NCI-H1092 treated with DMSO at 0.1 percent for 48 hours (cell line): ENCODE data around the gene HABP2.

Source experiments
- DNase-seq: peaks from one replicate; lab custom pipeline; 2025; lab: John Stamatoyannopoulos, UW

The HABP2 gene

DNA sequence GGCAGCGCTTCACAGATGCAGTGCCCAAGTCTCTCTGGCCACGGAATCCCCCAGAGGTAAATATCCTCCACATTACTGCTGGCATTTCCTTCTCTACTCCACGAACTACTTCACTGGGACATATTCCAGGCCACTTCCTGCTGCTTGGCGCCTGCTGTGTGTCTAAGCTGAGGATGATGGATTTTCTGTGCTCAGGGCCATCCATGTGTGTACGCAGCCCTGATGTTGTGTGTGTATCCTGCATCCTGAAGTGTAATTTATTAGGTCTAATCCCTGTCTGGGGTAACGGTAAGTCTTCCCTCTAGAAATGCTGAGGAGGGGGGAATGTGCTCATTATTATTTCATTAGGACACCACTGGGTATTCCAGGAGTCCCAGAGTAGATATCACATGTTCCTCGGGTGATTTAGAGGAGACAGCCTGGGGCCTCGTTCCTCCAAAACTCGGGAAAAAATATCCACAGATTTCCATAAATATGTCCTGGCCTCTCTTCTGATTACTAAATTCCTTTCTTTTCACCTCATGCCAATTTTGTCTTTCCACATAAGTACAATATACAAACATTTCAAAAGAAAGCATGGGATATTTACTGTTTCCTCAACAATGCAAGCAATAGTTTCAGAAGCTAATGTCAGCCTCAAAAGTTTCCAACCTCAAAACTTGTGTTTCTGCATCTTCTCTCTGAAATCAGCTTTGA lies 25.5 kb upstream of the HABP2 start:
- no peak for DNase-seq

DNA sequence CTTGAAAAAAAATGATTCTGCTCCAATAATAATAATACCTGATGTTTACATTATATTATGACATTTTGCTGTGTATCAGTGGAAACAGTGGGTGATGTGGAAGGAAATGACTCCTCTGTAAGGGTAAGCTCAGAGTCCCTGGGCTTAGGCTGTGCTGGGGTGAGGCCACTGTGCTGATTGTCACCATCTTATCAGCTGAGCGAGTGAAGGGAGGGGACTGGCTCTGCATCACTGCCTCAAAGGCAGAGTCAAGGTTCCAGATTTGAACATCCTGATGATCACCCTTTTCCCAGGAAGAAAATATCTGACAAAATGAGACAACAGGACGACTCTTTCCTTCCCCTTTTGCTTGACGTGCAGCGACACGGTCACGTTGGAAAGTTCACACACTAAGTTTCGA lies 24.0 kb upstream of the HABP2 start:
- DNase-seq = no peak

GRCh38 chr10:113529575-113529974 lies 23.3 kb upstream of the HABP2 start:
- DNase-seq = no peak

GRCh38 chr10:113530476-113530875 lies 22.4 kb upstream of the HABP2 start:
- no peak for DNase-seq

- no peak for DNase-seq
These were observed 20.1 kb upstream of the HABP2 start for GRCh38 chr10:113532724-113533123.

DNA sequence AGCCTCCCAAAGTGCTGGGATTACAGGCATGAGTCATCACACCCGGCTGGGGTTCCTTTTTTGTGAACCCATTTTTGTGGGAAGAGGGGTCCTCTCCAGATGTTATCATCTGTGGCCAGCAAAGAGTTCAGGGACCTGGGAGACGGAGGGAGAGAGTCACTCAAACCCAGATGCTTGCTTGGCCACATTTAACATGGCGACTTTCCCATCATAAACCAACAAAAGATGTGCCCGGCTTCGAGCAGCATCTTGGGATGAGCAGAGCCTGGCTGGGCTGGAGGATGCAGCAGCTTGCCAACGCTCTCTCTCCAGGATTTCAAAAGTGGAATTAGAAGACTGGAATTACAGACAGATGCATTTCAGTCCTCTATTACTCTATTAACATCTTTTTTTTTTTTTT lies 19.1 kb upstream of the HABP2 start:
- no peak for DNase-seq

DNA sequence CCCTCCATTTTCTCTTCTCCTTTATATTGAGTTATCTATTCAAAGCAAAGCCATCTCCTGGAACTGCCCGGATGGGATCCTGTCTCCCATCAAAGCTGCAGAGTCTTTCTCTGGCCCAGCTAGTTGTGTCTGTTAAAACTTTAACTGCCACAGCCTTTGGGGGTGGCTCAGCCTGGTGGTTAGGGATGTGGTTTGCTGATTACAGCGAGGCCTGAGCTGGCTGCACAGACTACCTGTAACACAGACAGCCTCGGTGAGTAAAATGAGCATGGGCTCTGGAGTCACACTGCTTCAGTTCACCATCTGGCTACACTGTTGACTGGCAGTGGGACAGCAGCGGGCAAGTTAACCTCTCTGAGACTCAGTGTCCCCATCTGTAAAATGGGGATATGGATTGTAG lies 18.4 kb upstream of the HABP2 start:
- no peak for DNase-seq

- no peak for DNase-seq
These were observed 15.2 kb upstream of the HABP2 start for GRCh38 chr10:113537672-113538071.

DNA sequence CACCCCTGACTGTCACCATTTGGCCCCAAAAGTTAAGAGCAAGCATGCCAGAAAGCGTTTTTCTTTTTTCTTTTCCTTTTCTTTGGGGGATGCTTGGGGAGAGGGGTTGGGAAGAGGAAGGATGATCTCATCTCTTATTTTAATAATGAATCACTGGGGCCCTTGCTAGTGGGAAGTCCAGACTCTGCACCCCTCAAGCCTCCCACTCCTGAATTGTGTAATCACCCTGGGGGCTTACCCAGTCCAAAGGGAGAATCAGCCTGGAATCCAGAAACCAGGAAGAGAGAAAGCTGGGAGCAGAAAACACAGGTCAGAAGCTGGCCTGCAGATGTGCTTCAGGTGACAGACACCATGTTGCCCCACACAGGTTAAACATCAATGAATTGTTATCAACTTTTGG lies 14.7 kb upstream of the HABP2 start:
- no peak for DNase-seq

GRCh38 chr10:113539789-113540188 lies 13.1 kb upstream of the HABP2 start:
- no peak for DNase-seq

GRCh38 chr10:113540845-113541548 lies 11.9 kb upstream of the HABP2 start:
- DNase-seq = peak; percentile 47

DNA sequence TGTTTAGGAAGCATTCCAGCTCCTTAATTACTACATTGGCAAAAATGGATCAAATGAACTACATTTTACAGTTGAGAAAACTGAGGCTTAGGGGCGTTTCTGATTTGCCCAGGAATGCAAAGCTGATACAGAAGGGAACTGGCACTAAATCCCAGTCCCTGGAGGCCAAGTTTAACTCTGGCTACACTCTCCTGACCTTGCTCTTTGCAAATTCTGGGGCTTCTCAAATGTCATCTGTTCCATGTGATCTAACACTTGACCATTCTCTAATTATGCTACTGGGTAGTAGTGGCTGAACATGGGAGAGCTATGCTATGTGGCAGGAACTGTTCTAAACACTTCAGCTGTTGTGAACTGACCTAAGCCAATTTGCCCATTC lies 11.3 kb upstream of the HABP2 start:
- DNase-seq = peak; percentile 47

DNA sequence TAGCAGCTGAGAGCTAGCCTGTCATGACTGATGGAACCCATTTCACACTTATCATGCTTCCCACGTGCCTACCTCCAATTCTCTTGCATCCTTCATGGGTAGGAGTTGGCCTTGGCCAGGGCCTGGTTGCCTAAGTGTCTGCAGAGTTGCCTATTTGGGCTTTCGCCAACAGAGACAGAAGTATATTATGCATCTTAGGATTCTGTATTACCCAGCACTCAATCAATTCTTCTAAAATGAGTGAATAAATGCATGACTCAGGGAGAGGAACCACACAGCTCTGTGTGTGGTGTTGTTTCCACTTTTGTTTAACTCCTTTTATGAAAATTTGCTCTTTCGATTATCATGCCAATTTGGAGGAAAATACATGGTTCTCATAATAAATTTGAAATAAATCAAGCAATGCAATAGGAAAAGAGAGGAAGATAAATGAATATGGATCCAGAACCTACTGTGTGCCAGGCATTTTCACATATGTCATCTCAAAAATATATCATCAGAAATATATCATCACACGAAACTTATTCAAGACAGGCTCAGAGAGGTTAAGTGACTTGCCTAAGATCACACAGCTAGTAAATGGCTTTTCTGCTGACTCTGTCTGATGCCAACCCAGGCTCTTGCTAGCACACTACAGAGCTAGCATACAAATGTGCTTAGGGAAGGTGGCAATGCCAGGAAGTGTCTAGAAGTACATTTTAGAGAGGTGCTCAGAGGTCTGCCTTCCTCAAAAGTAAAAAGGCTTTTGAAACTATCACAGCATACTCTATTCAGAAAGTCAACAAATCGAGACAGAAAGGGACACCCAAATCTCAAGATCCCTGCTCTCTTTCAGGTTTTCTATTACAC lies 9.5 kb upstream of the HABP2 start:
- no peak for DNase-seq

DNA sequence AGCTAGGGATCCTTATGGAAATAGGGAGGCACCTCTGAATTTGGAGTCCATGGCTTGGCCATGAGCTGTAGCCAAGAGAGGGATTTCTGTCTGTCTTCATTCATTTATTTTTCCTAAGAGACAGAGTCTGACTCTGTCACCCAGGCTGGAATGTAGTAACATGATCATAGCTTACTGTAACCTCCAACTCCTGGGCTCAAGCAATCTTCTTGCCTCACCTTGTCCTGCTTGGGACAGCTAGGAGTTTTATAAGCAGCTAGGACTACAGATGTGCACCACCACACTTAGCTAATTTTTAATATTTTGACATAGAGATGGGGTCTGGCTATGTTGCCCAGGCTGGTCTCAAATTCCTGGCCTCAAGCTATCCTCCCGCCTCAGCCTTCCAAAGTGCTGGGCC lies 8.5 kb upstream of the HABP2 start:
- no peak for DNase-seq

- no peak for DNase-seq
These were observed 5.4 kb upstream of the HABP2 start for GRCh38 chr10:113547426-113547825.

GRCh38 chr10:113549856-113550255 lies 3.0 kb upstream of the HABP2 start:
- no peak for DNase-seq

- no peak for DNase-seq
These were observed 2.5 kb upstream of the HABP2 start for GRCh38 chr10:113550365-113550764.

DNA sequence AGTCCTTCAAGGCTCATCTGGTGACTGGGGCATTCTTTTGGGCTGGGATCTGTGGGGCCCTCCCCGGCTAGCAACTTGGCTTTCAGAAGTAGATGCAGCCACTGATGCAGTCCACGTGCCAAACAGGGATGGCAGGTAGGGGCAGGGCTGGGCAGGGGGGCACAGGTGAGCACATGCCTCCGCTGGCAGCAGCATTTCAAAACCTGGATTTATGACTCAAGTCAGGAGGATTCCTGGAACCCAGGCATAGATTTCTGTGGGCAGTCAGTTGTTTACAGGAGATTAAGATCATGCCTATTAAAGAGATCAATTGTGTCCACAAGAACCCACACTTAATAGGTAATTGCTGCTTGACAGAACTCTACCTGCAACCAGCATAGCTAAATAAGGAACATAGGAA lies 839 bp upstream of the HABP2 start:
- no peak for DNase-seq

- no peak for DNase-seq
These were observed 296 bp downstream of the HABP2 start for GRCh38 chr10:113553149-113553548.

- DNase-seq = no peak
These were observed 1.4 kb downstream of the HABP2 start for GRCh38 chr10:113554214-113554613.

GRCh38 chr10:113555245-113555644 lies 2.4 kb downstream of the HABP2 start:
- no peak for DNase-seq

DNA sequence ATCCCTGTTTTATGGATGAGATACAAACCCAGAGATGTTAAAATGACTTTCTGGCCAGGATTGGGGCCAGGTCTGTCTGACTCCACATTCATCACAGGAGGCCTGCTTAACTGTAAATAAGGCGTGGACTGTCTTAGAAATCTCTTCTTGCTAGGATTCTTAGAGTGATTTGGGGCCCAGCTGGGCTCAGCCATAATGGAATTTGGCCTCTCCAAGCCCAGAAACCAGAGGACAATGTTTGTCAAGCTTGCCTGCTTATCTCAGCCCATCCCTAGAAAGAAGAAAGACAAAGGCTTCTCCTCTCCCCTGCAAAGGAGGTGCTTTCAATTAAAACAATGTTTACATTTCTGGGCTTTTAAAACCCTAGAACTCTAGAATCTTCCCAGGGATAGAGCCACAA lies 2.9 kb downstream of the HABP2 start:
- no peak for DNase-seq

DNA sequence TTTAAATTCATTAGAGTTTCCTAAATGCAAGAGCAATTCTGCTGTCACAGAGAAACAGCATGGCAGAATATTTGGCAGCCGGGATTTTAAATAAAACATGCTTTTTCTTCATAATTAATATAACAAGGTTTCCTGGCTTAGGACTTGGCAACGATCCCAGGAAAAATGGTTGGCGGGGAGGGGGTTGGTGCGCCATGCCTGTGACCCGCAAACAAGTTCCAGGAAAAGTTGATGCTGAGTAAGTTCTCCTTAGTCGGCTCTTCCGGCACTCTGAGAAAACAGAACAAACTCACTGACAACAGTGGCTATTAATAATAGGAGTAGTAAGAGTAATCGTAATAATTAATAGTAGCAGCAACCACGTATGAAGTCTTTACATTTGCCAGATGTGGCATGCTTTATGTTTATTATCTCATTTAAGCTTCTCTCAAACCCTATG lies 4.6 kb downstream of the HABP2 start:
- DNase-seq = no peak
